Stimulated activated effector memory CD8-positive, alpha-beta T cell treated with anti-CD3 and anti-CD28 coated beads, Interleukin-12 subunit alpha, Interleukin-12 subunit beta, amount 100 ng/mL, for 72 hours (primary cell): Measurements from ENCODE around the gene SLIT3.
A peak's percentile ranks its signal among the peaks of the same experiment; 100 is the strongest.

Experiments used
- ATAC-seq: fragments of 150-1000 bp; cut with Tn5 transposase; 2 replicates; pipeline ENCODE4 v1.10.0; 2021
- DNase-seq, 2 donors: peaks; one replicate each; pipeline ENCODE4 v3.0.0; 2021 to 2022; ENCODE audit warnings: low spot score in 2 of 2
- H3K27ac Mint-ChIP-seq: one replicate; pipeline ENCODE4 v1.8.0; 2022; ENCODE audit warnings: mild to moderate bottlenecking, mixed read lengths
- H3K36me3 Mint-ChIP-seq: one replicate; pipeline ENCODE4 v1.8.0; 2022; ENCODE audit warnings: mild to moderate bottlenecking, mixed read lengths
- H3K4me1 Mint-ChIP-seq: one replicate; pipeline ENCODE4 v1.8.0; 2022; ENCODE audit warnings: mixed read lengths
- H3K4me3 Mint-ChIP-seq: one replicate; pipeline ENCODE4 v1.8.0; 2022; ENCODE audit warnings: mild to moderate bottlenecking, mixed read lengths
- H3K9me3 Mint-ChIP-seq: one replicate; pipeline ENCODE4 v1.8.0; 2022; ENCODE audit warnings: mixed read lengths

SLIT3 gene

GRCh38 chr5:169097374-169098326 lies 203.3 kb downstream of the SLIT3 start:
- Mint-ChIP-seq H3K4me3 (no peak overlapping the region), H3K27ac (no peak overlapping the region), H3K4me1 (no peaks in the 10 kb centered on the region), H3K9me3 (no peaks in the 10 kb centered on the region), H3K36me3 (no peaks in the 10 kb centered on the region)
- no peak for ATAC-seq
- DNase-seq, result no peak

GRCh38 chr5:169095976-169096375 lies 205.0 kb downstream of the SLIT3 start:
- no peak overlapping the region for H3K4me3 Mint-ChIP-seq
- DNase-seq (no peak), ATAC-seq (no peak)
- no peaks in the 10 kb centered on the region for H3K4me1 Mint-ChIP-seq
- no peaks in the 10 kb centered on the region for H3K36me3 Mint-ChIP-seq
- no peak overlapping the region for H3K27ac Mint-ChIP-seq
- H3K9me3 Mint-ChIP-seq, result no peaks in the 10 kb centered on the region

- H3K9me3 Mint-ChIP-seq, result no peaks in the 10 kb centered on the region
- no peaks in the 10 kb centered on the region for H3K36me3 Mint-ChIP-seq
- ATAC-seq, result no peak
- H3K4me1 Mint-ChIP-seq, result no peaks in the 10 kb centered on the region
- H3K4me3 Mint-ChIP-seq, result no peak overlapping the region
- H3K27ac Mint-ChIP-seq, result no peak overlapping the region
- no peak for DNase-seq
Observed at GRCh38 chr5:169095410-169095960, 205.5 kb downstream of the SLIT3 start.

- Mint-ChIP-seq H3K36me3 (no peaks in the 10 kb centered on the region), H3K4me1 (no peaks in the 10 kb centered on the region), H3K4me3 (no peak overlapping the region), H3K27ac (no peak overlapping the region), H3K9me3 (peaks cover 2% of the 10 kb centered on the region)
- ATAC-seq (no peak), DNase-seq (no peak)
Observed at GRCh38 chr5:169094586-169095409, 206.1 kb downstream of the SLIT3 start.

- Mint-ChIP-seq H3K27ac (no peak overlapping the region), H3K4me1 (no peaks in the 10 kb centered on the region), H3K9me3 (peaks cover 2% of the 10 kb centered on the region), H3K4me3 (no peak overlapping the region), H3K36me3 (no peaks in the 10 kb centered on the region)
- ATAC-seq (no peak), DNase-seq (no peak)
Observed at GRCh38 chr5:169091396-169091980, 209.5 kb downstream of the SLIT3 start.

- Mint-ChIP-seq H3K27ac (no peak overlapping the region), H3K9me3 (peaks cover 2% of the 10 kb centered on the region), H3K4me3 (no peak overlapping the region), H3K36me3 (no peaks in the 10 kb centered on the region), H3K4me1 (no peaks in the 10 kb centered on the region)
- ATAC-seq (peak; percentile 14), DNase-seq (no peak)
Observed at GRCh38 chr5:169089343-169089742, 211.6 kb downstream of the SLIT3 start.

GRCh38 chr5:169088028-169088725 lies 212.8 kb downstream of the SLIT3 start:
- Mint-ChIP-seq H3K36me3 (no peaks in the 10 kb centered on the region), H3K4me3 (no peak overlapping the region), H3K9me3 (peaks cover 2% of the 10 kb centered on the region), H3K4me1 (no peaks in the 10 kb centered on the region), H3K27ac (no peak overlapping the region)
- DNase-seq (no peak), ATAC-seq (no peak)

- H3K4me1 Mint-ChIP-seq, result no peaks in the 10 kb centered on the region
- no peak for DNase-seq
- ATAC-seq, result no peak
- H3K4me3 Mint-ChIP-seq, result no peak overlapping the region
- H3K36me3 Mint-ChIP-seq, result no peaks in the 10 kb centered on the region
- H3K9me3 Mint-ChIP-seq, result peaks cover 2% of the 10 kb centered on the region
- no peak overlapping the region for H3K27ac Mint-ChIP-seq
Observed at GRCh38 chr5:169085636-169086035, 215.3 kb downstream of the SLIT3 start.

GRCh38 chr5:169085212-169085611 lies 215.7 kb downstream of the SLIT3 start:
- ATAC-seq (no peak), DNase-seq (no peak)
- Mint-ChIP-seq H3K4me3 (no peak overlapping the region), H3K36me3 (no peaks in the 10 kb centered on the region), H3K4me1 (no peaks in the 10 kb centered on the region), H3K27ac (no peak overlapping the region), H3K9me3 (peaks cover 2% of the 10 kb centered on the region)

- Mint-ChIP-seq H3K27ac (no peak overlapping the region), H3K4me1 (no peaks in the 10 kb centered on the region), H3K4me3 (no peak overlapping the region), H3K36me3 (no peaks in the 10 kb centered on the region), H3K9me3 (no peaks in the 10 kb centered on the region)
- no peak for DNase-seq
- ATAC-seq, result no peak
Observed at GRCh38 chr5:169084775-169085174, 216.2 kb downstream of the SLIT3 start.

- Mint-ChIP-seq H3K4me1 (no peaks in the 10 kb centered on the region), H3K36me3 (no peaks in the 10 kb centered on the region), H3K4me3 (no peak overlapping the region), H3K27ac (no peak overlapping the region), H3K9me3 (no peaks in the 10 kb centered on the region)
- peak; percentile 47 for ATAC-seq
- no peak for DNase-seq
Observed at GRCh38 chr5:169083394-169084018, 217.4 kb downstream of the SLIT3 start.

- Mint-ChIP-seq H3K4me3 (no peak overlapping the region), H3K36me3 (no peaks in the 10 kb centered on the region), H3K4me1 (no peaks in the 10 kb centered on the region), H3K9me3 (no peaks in the 10 kb centered on the region), H3K27ac (no peak overlapping the region)
- no peak for ATAC-seq
- DNase-seq, result no peak
Observed at GRCh38 chr5:169081000-169081724, 219.8 kb downstream of the SLIT3 start.

- no peaks in the 10 kb centered on the region for H3K9me3 Mint-ChIP-seq
- no peaks in the 10 kb centered on the region for H3K36me3 Mint-ChIP-seq
- no peak overlapping the region for H3K4me3 Mint-ChIP-seq
- DNase-seq, result no peak
- H3K4me1 Mint-ChIP-seq, result no peaks in the 10 kb centered on the region
- no peak for ATAC-seq
- no peak overlapping the region for H3K27ac Mint-ChIP-seq
Observed at GRCh38 chr5:169080448-169080911, 220.5 kb downstream of the SLIT3 start.

GRCh38 chr5:169079697-169080096 lies 221.2 kb downstream of the SLIT3 start:
- no peaks in the 10 kb centered on the region for H3K36me3 Mint-ChIP-seq
- no peak for DNase-seq
- H3K4me1 Mint-ChIP-seq, result no peaks in the 10 kb centered on the region
- H3K27ac Mint-ChIP-seq, result no peak overlapping the region
- H3K4me3 Mint-ChIP-seq, result no peak overlapping the region
- no peaks in the 10 kb centered on the region for H3K9me3 Mint-ChIP-seq
- ATAC-seq, result no peak
